SK-N-SH treated with all-trans-retinoic acid at 6 μM for 48 hours (cell line): ENCODE measurements around the gene AGBL2.
"Not testable (repeated sequence)": the region's sequence is repeated elsewhere in the genome, so short reads cannot be mapped to it uniquely, and the experiment has no call there.

Source experiments
- ATAC-seq: fragments of 200-7000 bp; cut with Tn5 transposase; 3 replicates; pipeline ENCODE4 v1.9.1; 2020; ENCODE audit warnings: mild to moderate bottlenecking, moderate library complexity
- ARNTL ChIP-seq: fragments of 450-650 bp; formaldehyde crosslinking; IDR thresholded peaks from 2 replicates; pipeline ENCODE4 v1.5.0; 2020; ENCODE audit warnings: low read depth, mild to moderate bottlenecking, moderate library complexity, borderline replicate concordance
- BACH2 ChIP-seq: fragments of 250-450 bp; sonication (Bioruptor Pico); IDR thresholded peaks from 2 replicates; pipeline ENCODE4 v1.9.0; 2021; ENCODE audit warnings: mild to moderate bottlenecking, borderline replicate concordance
- CREB5 ChIP-seq: fragments of 250-450 bp; sonication (Bioruptor Pico); IDR thresholded peaks from 2 replicates; pipeline ENCODE4 v1.5.1; 2020; ENCODE audit warnings: low read depth, mild to moderate bottlenecking, moderate library complexity
- CSDC2 ChIP-seq: fragments of 250-450 bp; sonication (Bioruptor Pico); IDR thresholded peaks from 2 replicates; pipeline ENCODE4 v1.5.0; 2020; ENCODE audit warnings: mild to moderate bottlenecking, moderate library complexity
- CSRNP3 ChIP-seq: fragments of 250-450 bp; sonication (Bioruptor Pico); IDR thresholded peaks from 2 replicates; pipeline ENCODE4 v1.5.1; 2021; ENCODE audit warnings: mild to moderate bottlenecking, moderate library complexity
- ESRRG ChIP-seq: fragments of 250-450 bp; sonication (Bioruptor Pico); IDR thresholded peaks from 2 replicates; pipeline ENCODE4 v1.6.1; 2021; ENCODE audit warnings: mild to moderate bottlenecking
- GLIS3 ChIP-seq: fragments of 250-450 bp; sonication (Bioruptor Pico); IDR thresholded peaks from 2 replicates; pipeline ENCODE4 v1.5.0; 2020; ENCODE audit warnings: mild to moderate bottlenecking, moderate library complexity
- OSR1 ChIP-seq: fragments of 250-450 bp; sonication (Bioruptor Pico); IDR thresholded peaks from 2 replicates; pipeline ENCODE4 v1.8.0; 2022; ENCODE audit warnings: moderate library complexity, mild to moderate bottlenecking, inconsistent platforms
- PATZ1 ChIP-seq: fragments of 250-450 bp; sonication (Bioruptor Pico); IDR thresholded peaks from 2 replicates; pipeline ENCODE4 v1.8.0; 2020; ENCODE audit warnings: mild to moderate bottlenecking, moderate library complexity, borderline replicate concordance
- POU6F1 ChIP-seq: fragments of 250-450 bp; sonication (Bioruptor Pico); IDR thresholded peaks from 2 replicates; pipeline ENCODE4 v1.8.0; 2021; ENCODE audit warnings: low read depth, mild to moderate bottlenecking, moderate library complexity, borderline replicate concordance
- RARB ChIP-seq: fragments of 250-450 bp; sonication (Bioruptor Pico); IDR thresholded peaks from 2 replicates; pipeline ENCODE4 v1.8.0; 2021; ENCODE audit warnings: mild to moderate bottlenecking, moderate library complexity
- TCF4 ChIP-seq: fragments of 250-450 bp; sonication (Bioruptor Pico); IDR thresholded peaks from 2 replicates; pipeline ENCODE4 v1.8.0; 2021; ENCODE audit warnings: mild to moderate bottlenecking, moderate library complexity, borderline replicate concordance
- TOX ChIP-seq: fragments of 250-450 bp; sonication (Bioruptor Pico); IDR thresholded peaks from 2 replicates; pipeline ENCODE4 v1.8.0; 2021; ENCODE audit warnings: mild to moderate bottlenecking, moderate library complexity, borderline replicate concordance
- TSHZ2 ChIP-seq: fragments of 250-450 bp; sonication (Bioruptor Pico); IDR thresholded peaks from 2 replicates; pipeline ENCODE4 v1.5.0; 2020; ENCODE audit warnings: mild to moderate bottlenecking, moderate library complexity
- ZC3H10 ChIP-seq: fragments of 250-450 bp; sonication (Bioruptor Pico); IDR thresholded peaks from 2 replicates; pipeline ENCODE4 v1.5.1; 2021; ENCODE audit warnings: mild to moderate bottlenecking, moderate library complexity
- ZFP3 ChIP-seq: fragments of 250-450 bp; sonication (Bioruptor Pico); IDR thresholded peaks from 2 replicates; pipeline ENCODE4 v1.5.0; 2020; ENCODE audit warnings: mild to moderate bottlenecking, moderate library complexity
- ZFP30 ChIP-seq: fragments of 450-650 bp; formaldehyde crosslinking; IDR thresholded peaks from 2 replicates; pipeline ENCODE4 v1.5.0; 2022; ENCODE audit warnings: mild to moderate bottlenecking, moderate library complexity
- ZNF565 ChIP-seq: fragments of 450-650 bp; formaldehyde crosslinking; conservative IDR thresholded peaks from 2 replicates; pipeline ENCODE4 v1.5.0; 2020; ENCODE audit warnings: low read depth, mild to moderate bottlenecking, moderate library complexity
- ZNF70 ChIP-seq: fragments of 450-650 bp; formaldehyde crosslinking; IDR thresholded peaks from 2 replicates; pipeline ENCODE4 v1.5.0; 2020; ENCODE audit warnings: mild to moderate bottlenecking, moderate library complexity

Gene AGBL2

GRCh38 chr11:47715082-47715669 is at the start of gene AGBL2:
Gene AGBL2 (minus strand): TSS chr11:47715369. CDS start chr11:47714650, 719 bp downstream.
- TF ChIP-seq GLIS3 (peak; percentile 62; the same call in 1 of the 2 replicates), ARNTL (CRISPR knock-in tag) (no peak)
- TF ChIP-seq, all 23 proteins: peak for 1

GRCh38 chr11:47759291-47759690 is 44.1 kb upstream of the AGBL2 start:
- ATAC-seq: not testable (repeated sequence)

More at GRCh38 chr11:47715082-47715669, at the start of gene AGBL2:
- peak; percentile 97 for ATAC-seq

- no peak for TF ChIP-seq OSR1 (CRISPR knock-in tag)
- no peak for TF ChIP-seq TCF4 (CRISPR knock-in tag)
- TF ChIP-seq ZNF70 (CRISPR knock-in tag): no peak
- TF ChIP-seq ZNF565: no peak
Measured at GRCh38 chr11:47756208-47756607, 41.0 kb upstream of the AGBL2 start.

GRCh38 chr11:47750725-47751124 is 35.6 kb upstream of the AGBL2 start:
- ATAC-seq: no peak
- TF ChIP-seq TOX: no peak
- no peak for TF ChIP-seq ZC3H10
- TF ChIP-seq CSRNP3 (CRISPR knock-in tag): no peak
- TF ChIP-seq ZFP3 (CRISPR knock-in tag): no peak
- TF ChIP-seq ARNTL (CRISPR knock-in tag): no peak
- no peak for TF ChIP-seq ZNF565
- no peak for TF ChIP-seq ZNF70 (CRISPR knock-in tag)
- TF ChIP-seq CREB5: no peak
- no peak for TF ChIP-seq POU6F1
- no peak for TF ChIP-seq BACH2 (CRISPR knock-in tag)
- no peak for TF ChIP-seq CSDC2 (CRISPR knock-in tag)
- TF ChIP-seq, all 23 proteins: peak for 0

More at GRCh38 chr11:47756208-47756607, 41.0 kb upstream of the AGBL2 start:
- ATAC-seq: no peak

- not testable (repeated sequence) for ATAC-seq
Measured at GRCh38 chr11:47742494-47742893, 27.3 kb upstream of the AGBL2 start.

GRCh38 chr11:47737817-47738216 is 22.6 kb upstream of the AGBL2 start:
- not testable (repeated sequence) for ATAC-seq

- TF ChIP-seq ZFP30: no peak
- no peak for TF ChIP-seq PATZ1 (CRISPR knock-in tag)
- no peak for TF ChIP-seq ZFP3 (CRISPR knock-in tag)
- TF ChIP-seq ARNTL (CRISPR knock-in tag): no peak
- TF ChIP-seq RARB: no peak
- no peak for TF ChIP-seq ESRRG
- TF ChIP-seq TSHZ2 (CRISPR knock-in tag): no peak
- TF ChIP-seq CSDC2 (CRISPR knock-in tag): no peak
- no peak for TF ChIP-seq GLIS3
- TF ChIP-seq BACH2 (CRISPR knock-in tag): no peak
- no peak for ATAC-seq
Measured at GRCh38 chr11:47732271-47732670, 17.1 kb upstream of the AGBL2 start.
